Lung (tissue), 12 donors: Measurements from ENCODE around the gene HCFC1. TPM values are rescaled to one million over a fixed set of nuclear protein-coding genes. Genes with fewer than 3 reads are reported as not detected.

Source experiments
- ATAC-seq: fragments of 200-7000 bp; cut with Tn5 transposase; one replicate; pipeline ENCODE4 v1.9.1; 2020; ENCODE audit warnings: moderate number of reproducible peaks; ENCODE audit not compliant: insufficient read depth, low FRiP score
- DNase-seq, 3 donors: peaks; one replicate each; pipeline ENCODE4 v3.0.0-alpha.2; 2013 to 2017
- H3K27ac ChIP-seq, 2 donors: one replicate each; pipeline ENCODE4 v1.5.1; 2013; ENCODE audit warnings: mild to moderate bottlenecking in 2 of 2, moderate library complexity in 2 of 2, control low read depth in 1 of 2, inconsistent platforms in 1 of 2, low read depth in 1 of 2, low read length in 1 of 2
- H3K27me3 ChIP-seq, 3 donors: one replicate each; pipeline ENCODE4 v1.5.1; 2013; ENCODE audit warnings: low read length in 2 of 3; ENCODE audit not compliant: control insufficient read depth in 3 of 3, insufficient read depth in 3 of 3
- H3K36me3 ChIP-seq, 4 donors: one replicate each; pipeline ENCODE4 v1.5.1; 2013; ENCODE audit warnings: low read length in 4 of 4, mild to moderate bottlenecking in 1 of 4, moderate library complexity in 1 of 4; ENCODE audit not compliant: control insufficient read depth in 4 of 4, insufficient read depth in 4 of 4
- H3K4me1 ChIP-seq, 5 donors: one replicate each; pipeline ENCODE4 v1.5.1; 2013; ENCODE audit warnings: low read length in 5 of 5, mild to moderate bottlenecking in 2 of 5, moderate library complexity in 1 of 5; ENCODE audit not compliant: control insufficient read depth in 5 of 5, insufficient read depth in 5 of 5
- H3K4me3 ChIP-seq: one replicate; pipeline ENCODE4 v1.5.1; 2013; ENCODE audit warnings: mild to moderate bottlenecking, control low read depth, moderate library complexity
- H3K9ac ChIP-seq, 2 donors: one replicate each; pipeline ENCODE4 v1.5.1; 2013; ENCODE audit warnings: low read length in 2 of 2, control low read depth in 1 of 2; ENCODE audit not compliant: insufficient read depth in 1 of 2
- H3K9me3 ChIP-seq, 4 donors: one replicate each; pipeline ENCODE4 v1.5.1; 2013; ENCODE audit warnings: low read length in 3 of 4, mild to moderate bottlenecking in 1 of 4, moderate library complexity in 1 of 4; ENCODE audit not compliant: control insufficient read depth in 4 of 4, insufficient read depth in 3 of 4
- WGBS, 2 donors: extraction: QIAGEN DNeasy Blood & Tissue Kit; methylation state at CpG; one replicate each; pipeline ENCODE4 v1.1.7; 2013; 5-methylcytosine and 5-hydroxymethylcytosine counted together
- polyA plus RNA-seq, 2 donors: library from polyadenylated mRNA; stranded (reverse); fragments of 200-250 nt; gene quantifications; one replicate each; pipeline ENCODE4 v1.2.1, GENCODE V29; 2013
- total RNA-seq, 2 donors: library from RNA; depleted of rRNA in 1 of 2; stranded (reverse); fragments of >200 nt in 1 of 2; gene quantifications; one replicate each; pipeline ENCODE4 v1.2.1, GENCODE V29; 2014 to 2021
- TF ChIP-seq, protein P1 (sequence below): IDR thresholded peaks from 2 replicates; pipeline ENCODE4 v1.5.1; 2012; ENCODE audit warnings: mild to moderate bottlenecking; ENCODE audit errors: control extremely low read depth, extremely low read depth
- donor health status: control.
- donor health status: control.
- donor health status: Bipolar disorder and iron deficiency.
- donor health status: healthy.
- donor health status: DM: yes; HTN: yes; CAD: no.

HCFC1 gene
- total and polyA plus RNA-seq, 4 donors = 10.7 to 59.4 (median 24.1) TPM

DNA sequence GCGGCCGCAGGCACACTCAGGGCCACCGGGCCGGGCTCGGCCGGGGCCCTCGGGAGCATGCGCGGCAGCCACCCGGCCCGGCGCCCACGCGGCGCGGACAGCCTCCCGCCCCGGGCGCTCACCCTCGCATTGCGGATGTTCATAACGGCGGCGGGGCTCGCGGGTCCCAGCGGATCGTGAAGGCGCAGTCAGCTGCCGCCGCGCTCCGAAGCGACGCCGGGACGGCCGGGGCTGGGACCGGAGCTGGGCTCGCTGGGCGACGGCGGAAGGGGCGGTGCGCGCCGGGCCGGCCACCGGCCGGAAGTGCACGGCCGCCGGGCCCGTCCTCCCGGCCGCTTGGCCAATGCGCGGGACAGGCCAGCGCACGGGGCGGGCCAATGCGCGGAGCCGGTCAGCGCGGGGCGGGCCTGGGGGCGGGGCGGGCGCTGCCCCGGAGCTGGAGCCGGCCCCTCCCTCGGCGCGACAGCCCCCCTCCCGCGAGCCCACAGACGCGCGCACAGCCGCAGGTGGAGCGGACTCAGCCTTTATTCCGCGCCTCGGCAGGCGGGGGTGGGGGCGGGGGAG, 36.8 kb downstream of the HCFC1 start, which contains the start of gene NAA10:
Gene NAA10, minus strand, starts transcription at position 276 of the 564 bp plus-strand sequence. Its CDS starts 133 bp downstream, at position 143.
- H3K9me3 ChIP-seq = peaks cover 0 to 3% (median 0%) of the 10 kb centered on the region in 4 donors
- TF ChIP-seq, protein P1, sequence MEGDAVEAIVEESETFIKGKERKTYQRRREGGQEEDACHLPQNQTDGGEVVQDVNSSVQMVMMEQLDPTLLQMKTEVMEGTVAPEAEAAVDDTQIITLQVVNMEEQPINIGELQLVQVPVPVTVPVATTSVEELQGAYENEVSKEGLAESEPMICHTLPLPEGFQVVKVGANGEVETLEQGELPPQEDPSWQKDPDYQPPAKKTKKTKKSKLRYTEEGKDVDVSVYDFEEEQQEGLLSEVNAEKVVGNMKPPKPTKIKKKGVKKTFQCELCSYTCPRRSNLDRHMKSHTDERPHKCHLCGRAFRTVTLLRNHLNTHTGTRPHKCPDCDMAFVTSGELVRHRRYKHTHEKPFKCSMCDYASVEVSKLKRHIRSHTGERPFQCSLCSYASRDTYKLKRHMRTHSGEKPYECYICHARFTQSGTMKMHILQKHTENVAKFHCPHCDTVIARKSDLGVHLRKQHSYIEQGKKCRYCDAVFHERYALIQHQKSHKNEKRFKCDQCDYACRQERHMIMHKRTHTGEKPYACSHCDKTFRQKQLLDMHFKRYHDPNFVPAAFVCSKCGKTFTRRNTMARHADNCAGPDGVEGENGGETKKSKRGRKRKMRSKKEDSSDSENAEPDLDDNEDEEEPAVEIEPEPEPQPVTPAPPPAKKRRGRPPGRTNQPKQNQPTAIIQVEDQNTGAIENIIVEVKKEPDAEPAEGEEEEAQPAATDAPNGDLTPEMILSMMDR = no peak
- 1 to 10% methylated on average over 15 to 86 of the region's 87 CpGs for WGBS, 2 donors
- DNase-seq = peak; percentile 68 to 84 (median 79)
- peaks cover 0 to 8% (median 0%) of the 10 kb centered on the region in 5 donors for H3K4me1 ChIP-seq
- no peaks in the 10 kb centered on the region for H3K27me3 ChIP-seq
- no peak within 1 kb of the TSS for H3K9ac ChIP-seq
- peak within 1 kb of the TSS; percentile 72 for H3K4me3 ChIP-seq
- ATAC-seq = peak; percentile 92
- H3K27ac ChIP-seq = peak within 1 kb of the TSS; percentile 42 to 66
- H3K36me3 ChIP-seq = peaks cover 0 to 11% (median 4%) of the 10 kb centered on the region in 4 donors

DNA sequence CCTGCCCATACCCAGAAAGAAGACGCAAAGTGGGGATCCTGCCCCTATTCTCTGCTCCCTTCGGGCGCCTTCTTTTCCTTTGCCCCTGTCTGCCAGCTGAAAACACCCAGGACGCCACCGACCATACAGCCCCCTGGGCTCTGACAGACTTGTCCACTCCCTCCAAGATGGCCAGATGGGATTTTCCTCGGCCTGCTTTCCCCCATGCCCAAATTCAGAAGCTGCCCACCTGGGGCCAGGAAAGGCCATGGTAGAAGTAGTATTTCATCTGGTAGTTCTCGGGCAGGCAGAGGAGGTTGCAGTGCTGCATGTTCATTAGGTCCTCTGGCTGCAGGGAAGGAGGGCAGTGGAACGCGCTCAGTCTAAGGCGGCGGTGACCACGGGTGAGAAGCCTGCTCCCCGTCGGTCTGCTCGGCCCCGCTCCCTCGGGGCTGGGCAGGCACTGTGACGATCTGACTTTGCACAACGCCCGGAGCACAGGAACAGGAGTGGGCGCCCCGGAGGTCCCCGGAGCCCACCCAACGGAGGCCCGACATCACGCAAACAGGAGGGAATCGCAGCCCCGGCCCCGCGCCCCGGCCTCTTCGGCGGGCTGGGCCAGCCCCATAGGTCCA, 37.4 kb downstream of the HCFC1 start:
- Histone ChIP-seq H3K4me3 (peak overlapping the region; percentile 72), H3K9me3 (peaks cover 0 to 3% (median under 1%) of the 10 kb centered on the region in 4 donors), H3K27me3 (no peaks in the 10 kb centered on the region), H3K9ac (no peak overlapping the region), H3K36me3 (peaks cover 0 to 11% (median 4%) of the 10 kb centered on the region in 4 donors), H3K27ac (peak overlapping the region; percentile 42 to 66), H3K4me1 (peaks cover 0 to 8% (median 0%) of the 10 kb centered on the region in 5 donors)
- TF ChIP-seq, protein P1 = no peak
- no peak for DNase-seq
- WGBS, 2 donors = 19 to 20% methylated on average over 7 to 33 of the region's 33 CpGs
- peak; percentile 4 for ATAC-seq

DNA sequence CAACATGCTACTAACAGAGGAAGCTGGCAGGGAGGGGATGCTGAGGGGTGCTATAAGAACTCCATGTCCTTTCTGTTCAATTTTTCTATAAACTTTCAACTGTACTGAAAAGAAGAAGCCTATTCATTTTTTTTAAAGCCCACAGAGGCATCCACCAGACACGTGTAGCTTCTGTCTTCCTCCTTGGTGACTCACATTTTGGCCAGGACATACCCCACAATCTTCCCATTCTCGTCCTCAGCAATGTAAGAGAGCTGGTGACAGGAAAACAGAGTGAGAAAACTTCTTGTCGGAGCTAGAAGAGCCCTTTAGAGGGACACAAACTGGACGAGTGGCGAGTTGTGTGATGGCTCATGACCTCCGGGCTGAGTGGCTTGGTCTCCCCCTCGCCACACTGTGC, 37.9 kb downstream of the HCFC1 start:
- no peak overlapping the region for H3K9ac ChIP-seq
- H3K36me3 ChIP-seq = peaks cover 0 to 11% (median 4%) of the 10 kb centered on the region in 4 donors
- H3K27me3 ChIP-seq = no peaks in the 10 kb centered on the region
- TF ChIP-seq, protein P1 = no peak
- H3K4me1 ChIP-seq = peaks cover 0 to 8% (median 0%) of the 10 kb centered on the region in 5 donors
- peak overlapping the region; percentile 33 to 42 for H3K27ac ChIP-seq
- peak overlapping the region; percentile 72 for H3K4me3 ChIP-seq
- DNase-seq (no peak), ATAC-seq (no peak)
- 42 to 48% methylated on average over 6 to 7 of the region's 7 CpGs for WGBS, 2 donors
- peaks cover 0 to 3% (median 1%) of the 10 kb centered on the region in 4 donors for H3K9me3 ChIP-seq
